ENCODE results near the gene NUP93. TPM values are rescaled to one million over a fixed set of nuclear protein-coding genes. Genes with fewer than 3 reads are reported as not detected.

NUP93 gene
- total and polyA plus RNA-seq, 9 of the 15 experiments (the other 6 are each of a cell fraction or from before 2014, with no cell fraction given), result 92.0 to 162 (median 121) TPM

DNA sequence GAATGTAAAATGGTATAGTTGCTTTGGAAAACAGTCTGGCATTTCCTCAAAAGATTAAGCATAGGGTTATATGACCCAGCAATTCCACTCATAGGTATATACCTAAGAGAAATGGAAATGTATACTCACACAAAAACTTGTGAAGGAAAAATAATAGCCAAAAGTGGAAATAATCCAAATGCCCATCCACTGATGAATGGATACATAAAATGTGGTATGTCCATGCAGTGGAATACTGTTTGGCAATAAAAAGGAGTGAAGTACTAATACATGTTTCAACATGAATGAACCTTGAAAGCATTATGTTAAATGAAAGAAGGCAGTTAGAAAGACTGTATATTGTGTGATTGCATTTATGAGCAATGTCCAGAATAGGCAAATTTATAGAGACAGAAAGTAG lies 25.1 kb downstream of the NUP93 start (continued):
- TF ChIP-seq, protein P1, sequence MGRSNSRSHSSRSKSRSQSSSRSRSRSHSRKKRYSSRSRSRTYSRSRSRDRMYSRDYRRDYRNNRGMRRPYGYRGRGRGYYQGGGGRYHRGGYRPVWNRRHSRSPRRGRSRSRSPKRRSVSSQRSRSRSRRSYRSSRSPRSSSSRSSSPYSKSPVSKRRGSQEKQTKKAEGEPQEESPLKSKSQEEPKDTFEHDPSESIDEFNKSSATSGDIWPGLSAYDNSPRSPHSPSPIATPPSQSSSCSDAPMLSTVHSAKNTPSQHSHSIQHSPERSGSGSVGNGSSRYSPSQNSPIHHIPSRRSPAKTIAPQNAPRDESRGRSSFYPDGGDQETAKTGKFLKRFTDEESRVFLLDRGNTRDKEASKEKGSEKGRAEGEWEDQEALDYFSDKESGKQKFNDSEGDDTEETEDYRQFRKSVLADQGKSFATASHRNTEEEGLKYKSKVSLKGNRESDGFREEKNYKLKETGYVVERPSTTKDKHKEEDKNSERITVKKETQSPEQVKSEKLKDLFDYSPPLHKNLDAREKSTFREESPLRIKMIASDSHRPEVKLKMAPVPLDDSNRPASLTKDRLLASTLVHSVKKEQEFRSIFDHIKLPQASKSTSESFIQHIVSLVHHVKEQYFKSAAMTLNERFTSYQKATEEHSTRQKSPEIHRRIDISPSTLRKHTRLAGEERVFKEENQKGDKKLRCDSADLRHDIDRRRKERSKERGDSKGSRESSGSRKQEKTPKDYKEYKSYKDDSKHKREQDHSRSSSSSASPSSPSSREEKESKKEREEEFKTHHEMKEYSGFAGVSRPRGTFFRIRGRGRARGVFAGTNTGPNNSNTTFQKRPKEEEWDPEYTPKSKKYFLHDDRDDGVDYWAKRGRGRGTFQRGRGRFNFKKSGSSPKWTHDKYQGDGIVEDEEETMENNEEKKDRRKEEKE (IDR thresholded peaks at IDR 0.05; ENCODE audit: borderline replicate concordance in 1 of 2, control insufficient read depth in 1 of 2, low read depth in 2 of 2, low read length in 1 of 2), result no peak
- TF ChIP-seq TCF7L2 (IDR thresholded peaks at IDR 0.05; ENCODE audit: low read depth, low read length), result no peak
- TF ChIP-seq, protein P2, sequence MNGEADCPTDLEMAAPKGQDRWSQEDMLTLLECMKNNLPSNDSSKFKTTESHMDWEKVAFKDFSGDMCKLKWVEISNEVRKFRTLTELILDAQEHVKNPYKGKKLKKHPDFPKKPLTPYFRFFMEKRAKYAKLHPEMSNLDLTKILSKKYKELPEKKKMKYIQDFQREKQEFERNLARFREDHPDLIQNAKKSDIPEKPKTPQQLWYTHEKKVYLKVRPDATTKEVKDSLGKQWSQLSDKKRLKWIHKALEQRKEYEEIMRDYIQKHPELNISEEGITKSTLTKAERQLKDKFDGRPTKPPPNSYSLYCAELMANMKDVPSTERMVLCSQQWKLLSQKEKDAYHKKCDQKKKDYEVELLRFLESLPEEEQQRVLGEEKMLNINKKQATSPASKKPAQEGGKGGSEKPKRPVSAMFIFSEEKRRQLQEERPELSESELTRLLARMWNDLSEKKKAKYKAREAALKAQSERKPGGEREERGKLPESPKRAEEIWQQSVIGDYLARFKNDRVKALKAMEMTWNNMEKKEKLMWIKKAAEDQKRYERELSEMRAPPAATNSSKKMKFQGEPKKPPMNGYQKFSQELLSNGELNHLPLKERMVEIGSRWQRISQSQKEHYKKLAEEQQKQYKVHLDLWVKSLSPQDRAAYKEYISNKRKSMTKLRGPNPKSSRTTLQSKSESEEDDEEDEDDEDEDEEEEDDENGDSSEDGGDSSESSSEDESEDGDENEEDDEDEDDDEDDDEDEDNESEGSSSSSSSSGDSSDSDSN (IDR thresholded peaks at IDR 0.05; ENCODE audit: borderline replicate concordance in 1 of 2, low read depth in 2 of 2, low read length in 2 of 2), result no peak
- TF ChIP-seq CBFA2T3 (IDR thresholded peaks at IDR 0.05), result no peak
- no peak for TF ChIP-seq TBL1XR1 (IDR thresholded peaks at IDR 0.05; ENCODE audit: low read length in 2 of 2)
- TF ChIP-seq, protein P3, sequence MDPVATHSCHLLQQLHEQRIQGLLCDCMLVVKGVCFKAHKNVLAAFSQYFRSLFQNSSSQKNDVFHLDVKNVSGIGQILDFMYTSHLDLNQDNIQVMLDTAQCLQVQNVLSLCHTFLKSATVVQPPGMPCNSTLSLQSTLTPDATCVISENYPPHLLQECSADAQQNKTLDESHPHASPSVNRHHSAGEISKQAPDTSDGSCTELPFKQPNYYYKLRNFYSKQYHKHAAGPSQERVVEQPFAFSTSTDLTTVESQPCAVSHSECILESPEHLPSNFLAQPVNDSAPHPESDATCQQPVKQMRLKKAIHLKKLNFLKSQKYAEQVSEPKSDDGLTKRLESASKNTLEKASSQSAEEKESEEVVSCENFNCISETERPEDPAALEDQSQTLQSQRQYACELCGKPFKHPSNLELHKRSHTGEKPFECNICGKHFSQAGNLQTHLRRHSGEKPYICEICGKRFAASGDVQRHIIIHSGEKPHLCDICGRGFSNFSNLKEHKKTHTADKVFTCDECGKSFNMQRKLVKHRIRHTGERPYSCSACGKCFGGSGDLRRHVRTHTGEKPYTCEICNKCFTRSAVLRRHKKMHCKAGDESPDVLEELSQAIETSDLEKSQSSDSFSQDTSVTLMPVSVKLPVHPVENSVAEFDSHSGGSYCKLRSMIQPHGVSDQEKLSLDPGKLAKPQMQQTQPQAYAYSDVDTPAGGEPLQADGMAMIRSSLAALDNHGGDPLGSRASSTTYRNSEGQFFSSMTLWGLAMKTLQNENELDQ (CRISPR knock-in tag; IDR thresholded peaks at IDR 0.05; ENCODE audit: borderline replicate concordance), result no peak
- no peak for TF ChIP-seq PTTG1 (tag; IDR thresholded peaks at IDR 0.05; ENCODE audit: low read depth)
- TF ChIP-seq, protein P4, sequence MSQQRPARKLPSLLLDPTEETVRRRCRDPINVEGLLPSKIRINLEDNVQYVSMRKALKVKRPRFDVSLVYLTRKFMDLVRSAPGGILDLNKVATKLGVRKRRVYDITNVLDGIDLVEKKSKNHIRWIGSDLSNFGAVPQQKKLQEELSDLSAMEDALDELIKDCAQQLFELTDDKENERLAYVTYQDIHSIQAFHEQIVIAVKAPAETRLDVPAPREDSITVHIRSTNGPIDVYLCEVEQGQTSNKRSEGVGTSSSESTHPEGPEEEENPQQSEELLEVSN (IDR thresholded peaks at IDR 0.05; ENCODE audit: borderline replicate concordance in 1 of 2, extremely low read depth in 1 of 2, insufficient read depth in 1 of 2, insufficient read length in 1 of 2, low read depth in 1 of 2, low read length in 1 of 2, poor library complexity in 1 of 2, severe bottlenecking in 1 of 2), result no peak
- TF ChIP-seq MCM5 (IDR thresholded peaks at IDR 0.05; ENCODE audit: low read depth), result no peak
- TF ChIP-seq, protein P5, sequence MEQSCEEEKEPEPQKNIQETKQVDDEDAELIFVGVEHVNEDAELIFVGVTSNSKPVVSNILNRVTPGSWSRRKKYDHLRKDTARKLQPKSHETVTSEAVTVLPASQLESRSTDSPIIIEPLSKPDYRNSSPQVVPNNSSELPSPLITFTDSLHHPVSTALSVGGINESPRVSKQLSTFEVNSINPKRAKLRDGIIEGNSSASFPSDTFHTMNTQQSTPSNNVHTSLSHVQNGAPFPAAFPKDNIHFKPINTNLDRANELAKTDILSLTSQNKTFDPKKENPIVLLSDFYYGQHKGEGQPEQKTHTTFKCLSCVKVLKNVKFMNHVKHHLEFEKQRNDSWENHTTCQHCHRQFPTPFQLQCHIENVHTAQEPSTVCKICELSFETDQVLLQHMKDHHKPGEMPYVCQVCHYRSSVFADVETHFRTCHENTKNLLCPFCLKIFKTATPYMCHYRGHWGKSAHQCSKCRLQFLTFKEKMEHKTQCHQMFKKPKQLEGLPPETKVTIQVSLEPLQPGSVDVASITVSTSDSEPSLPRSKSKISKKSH (CRISPR knock-in tag; IDR thresholded peaks at IDR 0.05), result no peak

Measured in K562 (cell line).